ENCODE data around the gene HBA1. TPM values are rescaled to one million over a fixed set of nuclear protein-coding genes. Genes with fewer than 3 reads are reported as not detected.
"Not testable (repeated sequence)": the region's sequence is repeated elsewhere in the genome, so short reads cannot be mapped to it uniquely, and the experiment has no call there.

Gene HBA1
- over 10,000 TPM in 1 of 7 donors, 1,000 to 10,000 TPM in 4, 100 to 1,000 TPM in 2; 276 to 25,333 (median 6,594) TPM for total RNA-seq
- 1,000 to 10,000 TPM in 1 of 3 donors, 100 to 1,000 TPM in 1, 10 to 100 TPM in 1; 77.8 to 2,221 (median 120) TPM for polyA plus RNA-seq
- long read RNA-seq, donor 1, transcript HBA1-204 (2 exons, 410 nt), result minor isoform, 618 of 61,469 reads
- long read RNA-seq, donor 1, transcript HBA1-201 (3 exons, 577 nt), result major isoform, 54,159 of 61,469 reads
- long read RNA-seq, donor 1, transcript HBA1-202 (3 exons, 504 nt), result minor isoform, 182 of 61,469 reads
- long read RNA-seq, donor 1, transcript HBA1-203 (2 exons, 674 nt), result minor isoform, 1,673 of 61,469 reads
- long read RNA-seq, donor 1, partial matches to known transcripts, result 1,315 of 61,469 reads
- long read RNA-seq, donor 1, other reads (novel, unspliced or antisense), result 3,522 of 61,469 reads
- long read RNA-seq, donor 2, transcript HBA1-201 (3 exons, 577 nt), result major isoform, 28,499 of 33,415 reads
- long read RNA-seq, donor 2, transcript HBA1-203 (2 exons, 674 nt), result minor isoform, 990 of 33,415 reads
- long read RNA-seq, donor 2, transcript HBA1-202 (3 exons, 504 nt), result minor isoform, 170 of 33,415 reads
- long read RNA-seq, donor 2, transcript HBA1-204 (2 exons, 410 nt), result minor isoform, 603 of 33,415 reads
- long read RNA-seq, donor 2, partial matches to known transcripts, result 548 of 33,415 reads
- long read RNA-seq, donor 2, other reads (novel, unspliced or antisense), result 2,605 of 33,415 reads

GRCh38 chr16:176477-177382 lies at the start of gene HBA1:
HBA1 (plus strand) TSS chr16:176680; CDS start chr16:176717, 37 bp downstream.
- H3K36me3 ChIP-seq; DNase-seq; H3K9me3 ChIP-seq; H3K27ac ChIP-seq; intact Hi-C loops (cut with DNase I; ENCODE audit: low total_unique reads): not testable (repeated sequence)
- WGBS, 5 donors, result 5 to 18% (median 8%) methylated on average over 10 to 42 of the region's 88 CpGs
- Histone ChIP-seq H3K4me1 (peaks cover 11 to 52% (median 22%) of the 10 kb centered on the region in 6 donors), H3K27me3 (replicated peaks in 1 of 7) (peaks cover 7 to 87% (median 59%) of the 10 kb centered on the region in 7 donors), H3K4me3 (peak within 1 kb of the TSS in 1 of 8 donors; percentile 51)

GRCh38 chr16:129075-129474 lies 47.4 kb upstream of the HBA1 start:
- Histone ChIP-seq H3K27ac (no peak overlapping the region), H3K4me3 (no peak overlapping the region), H3K36me3 (peaks cover 0 to 26% (median 2%) of the 10 kb centered on the region in 6 donors), H3K9me3 (no peaks in the 10 kb centered on the region), H3K27me3 (replicated peaks in 1 of 7) (no peaks in the 10 kb centered on the region), H3K4me1 (peaks cover 0 to 22% (median 0%) of the 10 kb centered on the region in 6 donors)
- TF ChIP-seq POLR2AphosphoS5 (IDR thresholded peaks at IDR 0.05) (no peak), POLR2A (IDR thresholded peaks at IDR 0.05) (no peak), CTCF (IDR thresholded peaks at IDR 0.05 in 8 of 11, conservative IDR thresholded peaks at IDR 0.05 in 3 of 11) (no peak)
- 69 to 86% (median 84%) methylated on average over 2 of the region's 2 CpGs for WGBS, 5 donors
- intact Hi-C loops (cut with DNase I; ENCODE audit: low total_unique reads), result no loop called here
- no peak for DNase-seq

- 93 to 96% (median 95%) methylated on average over 15 of the region's 15 CpGs for WGBS, 5 donors
- H3K36me3 ChIP-seq, result peaks cover 0 to 11% (median 0%) of the 10 kb centered on the region in 6 donors
- no peak overlapping the region for H3K27ac ChIP-seq
- DNase-seq, result no peak
- no peak for TF ChIP-seq POLR2A (IDR thresholded peaks at IDR 0.05)
- no peak for TF ChIP-seq CTCF (IDR thresholded peaks at IDR 0.05 in 8 of 11, conservative IDR thresholded peaks at IDR 0.05 in 3 of 11)
- no peak for TF ChIP-seq POLR2AphosphoS5 (IDR thresholded peaks at IDR 0.05)
- intact Hi-C loops (cut with DNase I; ENCODE audit: low total_unique reads), result no loop called here
- H3K4me1 ChIP-seq, result peaks cover 0 to 27% (median 0%) of the 10 kb centered on the region in 6 donors
- no peak overlapping the region for H3K4me3 ChIP-seq
- no peaks in the 10 kb centered on the region for H3K9me3 ChIP-seq
- H3K27me3 ChIP-seq (replicated peaks in 1 of 7), result no peaks in the 10 kb centered on the region
These were observed 45.8 kb upstream of the HBA1 start for GRCh38 chr16:130533-131173.

GRCh38 chr16:132120-132519 lies 44.4 kb upstream of the HBA1 start:
- no peaks in the 10 kb centered on the region for H3K27me3 ChIP-seq (replicated peaks in 1 of 7)
- peaks cover 0 to 42% (median 10%) of the 10 kb centered on the region in 6 donors for H3K4me1 ChIP-seq
- no peak overlapping the region for H3K27ac ChIP-seq
- no peaks in the 10 kb centered on the region for H3K9me3 ChIP-seq
- 94 to 97% (median 94%) methylated on average over 7 of the region's 7 CpGs for WGBS, 5 donors
- no peak overlapping the region for H3K4me3 ChIP-seq
- no peak for DNase-seq
- peaks cover 0 to 9% (median 0%) of the 10 kb centered on the region in 6 donors for H3K36me3 ChIP-seq
- intact Hi-C loops (cut with DNase I; ENCODE audit: low total_unique reads), result no loop called here
- TF ChIP-seq CTCF (IDR thresholded peaks at IDR 0.05 in 8 of 11, conservative IDR thresholded peaks at IDR 0.05 in 3 of 11) (no peak), POLR2A (IDR thresholded peaks at IDR 0.05) (no peak), POLR2AphosphoS5 (IDR thresholded peaks at IDR 0.05) (no peak)

All from spleen (tissue), 13 donors.